Peyer's patch (tissue), 4 donors: ENCODE results near the gene PLCB2. TPM values are rescaled to one million over a fixed set of nuclear protein-coding genes. Genes with fewer than 3 reads are reported as not detected.

Experiments
- DNase-seq, 3 donors: peaks; one replicate each; pipeline ENCODE4 v3.0.0-alpha.2; 2017 to 2019
- H3K27ac ChIP-seq, 4 donors: fragments of 200-600 bp; sonication (generic); one replicate each; pipeline ENCODE4 v1.5.1; 2016 to 2019
- H3K27me3 ChIP-seq, 2 donors: fragments of 200-600 bp; sonication (generic); one replicate each; pipeline ENCODE4 v1.5.1; 2019
- H3K36me3 ChIP-seq, 3 donors: fragments of 200-600 bp; sonication (generic); one replicate each; pipeline ENCODE4 v1.5.1; 2016 to 2019
- H3K4me1 ChIP-seq, 4 donors: fragments of 200-600 bp; sonication (generic); one replicate each; pipeline ENCODE4 v1.5.1; 2016 to 2019
- H3K4me3 ChIP-seq, 4 donors: fragments of 200-600 bp; sonication (generic); 1 replicate in 3 of 4; 2 replicates in 1 of 4; pipeline ENCODE4 v1.5.1; 2016 to 2019; ENCODE audit warnings: mild to moderate bottlenecking in 1 of 4
- H3K9me3 ChIP-seq, 4 donors: fragments of 200-600 bp; sonication (generic); one replicate each; pipeline ENCODE4 v1.5.1; 2016 to 2019; ENCODE audit warnings: mild to moderate bottlenecking in 1 of 4
- CTCF ChIP-seq, 6 experiments: fragments of 450-650 bp in 4 of 6; fragments of 200-600 bp in 2 of 6; sonication (generic) in 1 of 6; IDR thresholded peaks; one replicate each; pipeline ENCODE4 v1.5.1; 2017 to 2019; ENCODE audit warnings: antibody characterized with exemption in 6 of 6, mild to moderate bottlenecking in 3 of 6, moderate library complexity in 1 of 6
- POLR2A ChIP-seq, 2 donors: fragments of 450-650 bp; IDR thresholded peaks; one replicate each; pipeline ENCODE4 v1.5.1; 2017; ENCODE audit warnings: antibody characterized with exemption in 2 of 2, mild to moderate bottlenecking in 2 of 2, moderate library complexity in 2 of 2
- total RNA-seq, 4 donors: library from RNA; depleted of rRNA; stranded (reverse); fragments of >200 nt; gene quantifications; one replicate each; pipeline ENCODE4 v1.1.0, GENCODE V29; 2016

Gene PLCB2
- total RNA-seq, 4 donors from 2014 or later, result 12.3 to 101 (median 15.7) TPM

GRCh38 chr15:40298216-40298935, 9.4 kb downstream of the PLCB2 start:
- no peak for DNase-seq
- TF ChIP-seq POLR2A (IDR thresholded peaks at IDR 0.05) (no peak), CTCF (IDR thresholded peaks at IDR 0.05) (no peak)
- no peaks in the 10 kb centered on the region for H3K4me1 ChIP-seq
- peaks cover 0 to 3% (median 0%) of the 10 kb centered on the region in 4 donors for H3K9me3 ChIP-seq
- no peaks in the 10 kb centered on the region for H3K27me3 ChIP-seq
- H3K4me3 ChIP-seq, result no peak overlapping the region
- no peak overlapping the region for H3K27ac ChIP-seq
- no peaks in the 10 kb centered on the region for H3K36me3 ChIP-seq

GRCh38 chr15:40297356-40297755, 10.4 kb downstream of the PLCB2 start:
- peaks cover 0 to 3% (median 0%) of the 10 kb centered on the region in 4 donors for H3K9me3 ChIP-seq
- H3K36me3 ChIP-seq, result no peaks in the 10 kb centered on the region
- DNase-seq, result no peak
- no peaks in the 10 kb centered on the region for H3K4me1 ChIP-seq
- TF ChIP-seq POLR2A (IDR thresholded peaks at IDR 0.05) (no peak), CTCF (IDR thresholded peaks at IDR 0.05) (no peak)
- no peak overlapping the region for H3K27ac ChIP-seq
- H3K4me3 ChIP-seq, result no peak overlapping the region
- no peaks in the 10 kb centered on the region for H3K27me3 ChIP-seq

- H3K9me3 ChIP-seq, result peaks cover 0 to 3% (median 0%) of the 10 kb centered on the region in 4 donors
- no peaks in the 10 kb centered on the region for H3K4me1 ChIP-seq
- no peak overlapping the region for H3K27ac ChIP-seq
- H3K36me3 ChIP-seq, result no peaks in the 10 kb centered on the region
- no peak overlapping the region for H3K4me3 ChIP-seq
- no peaks in the 10 kb centered on the region for H3K27me3 ChIP-seq
- peak in 1 of 3 donors; percentile 29 for DNase-seq
- TF ChIP-seq CTCF (IDR thresholded peaks at IDR 0.05) (no peak), POLR2A (IDR thresholded peaks at IDR 0.05) (no peak)
These were observed 11.0 kb downstream of the PLCB2 start for GRCh38 chr15:40296561-40297230.

- no peaks in the 10 kb centered on the region for H3K36me3 ChIP-seq
- no peak for TF ChIP-seq CTCF (IDR thresholded peaks at IDR 0.05)
- no peak for TF ChIP-seq POLR2A (IDR thresholded peaks at IDR 0.05)
- H3K27ac ChIP-seq, result no peak overlapping the region
- no peak for DNase-seq
- H3K9me3 ChIP-seq, result peaks cover 0 to 3% (median 0%) of the 10 kb centered on the region in 4 donors
- H3K4me1 ChIP-seq, result peaks cover 0 to 7% (median 0%) of the 10 kb centered on the region in 4 donors
- H3K27me3 ChIP-seq, result no peaks in the 10 kb centered on the region
- no peak overlapping the region for H3K4me3 ChIP-seq
These were observed 11.7 kb downstream of the PLCB2 start for GRCh38 chr15:40295877-40296560.

- no peak for DNase-seq
- Histone ChIP-seq H3K27me3 (no peaks in the 10 kb centered on the region), H3K27ac (no peak overlapping the region), H3K4me1 (peaks cover 0 to 13% (median 0%) of the 10 kb centered on the region in 4 donors), H3K36me3 (no peaks in the 10 kb centered on the region), H3K4me3 (no peak overlapping the region), H3K9me3 (peaks cover 0 to 3% (median 0%) of the 10 kb centered on the region in 4 donors)
- TF ChIP-seq CTCF (IDR thresholded peaks at IDR 0.05) (no peak), POLR2A (IDR thresholded peaks at IDR 0.05) (no peak)
These were observed 12.4 kb downstream of the PLCB2 start for GRCh38 chr15:40295297-40295696.
